BE2C (cell line): Measurements from ENCODE around the gene THSD4.

Source experiments
- DNase-seq: peaks from one replicate; pipeline ENCODE4 v3.0.0-alpha.2; 2020
- H3K27me3 ChIP-seq: fragments of 250-450 bp; sonication (Bioruptor Pico); 2 replicates; pipeline ENCODE4 v1.5.1; 2020; ENCODE audit warnings: mild to moderate bottlenecking
- H3K36me3 ChIP-seq: fragments of 250-450 bp; sonication (Bioruptor Pico); 2 replicates; pipeline ENCODE4 v1.5.1; 2020; ENCODE audit warnings: mild to moderate bottlenecking
- H3K4me1 ChIP-seq: fragments of 250-450 bp; sonication (Bioruptor Pico); 2 replicates; pipeline ENCODE4 v1.5.1; 2020
- H3K4me3 ChIP-seq: 2 replicates; pipeline ENCODE4 v1.5.1; 2011; ENCODE audit warnings: low read depth, low read length
- H3K9me3 ChIP-seq: fragments of 250-450 bp; sonication (Bioruptor Pico); 2 replicates; pipeline ENCODE4 v1.5.1; 2020
- TF ChIP-seq, protein P1 (sequence below): IDR thresholded peaks from 2 replicates; pipeline ENCODE4 v1.5.1; 2012; ENCODE audit warnings: mild to moderate bottlenecking, low read depth, low read length

Gene THSD4

GRCh38 chr15:71735385-71735757, 620.1 kb downstream of the THSD4 start:
- DNase-seq, result no peak
- no peak overlapping the region for H3K4me3 ChIP-seq
- H3K9me3 ChIP-seq, result no peaks in the 10 kb centered on the region
- H3K4me1 ChIP-seq, result no peaks in the 10 kb centered on the region
- H3K27me3 ChIP-seq, result peaks cover 9% of the 10 kb centered on the region; the same call in 1 of the 2 replicates
- no peaks in the 10 kb centered on the region for H3K36me3 ChIP-seq
- TF ChIP-seq, protein P1, sequence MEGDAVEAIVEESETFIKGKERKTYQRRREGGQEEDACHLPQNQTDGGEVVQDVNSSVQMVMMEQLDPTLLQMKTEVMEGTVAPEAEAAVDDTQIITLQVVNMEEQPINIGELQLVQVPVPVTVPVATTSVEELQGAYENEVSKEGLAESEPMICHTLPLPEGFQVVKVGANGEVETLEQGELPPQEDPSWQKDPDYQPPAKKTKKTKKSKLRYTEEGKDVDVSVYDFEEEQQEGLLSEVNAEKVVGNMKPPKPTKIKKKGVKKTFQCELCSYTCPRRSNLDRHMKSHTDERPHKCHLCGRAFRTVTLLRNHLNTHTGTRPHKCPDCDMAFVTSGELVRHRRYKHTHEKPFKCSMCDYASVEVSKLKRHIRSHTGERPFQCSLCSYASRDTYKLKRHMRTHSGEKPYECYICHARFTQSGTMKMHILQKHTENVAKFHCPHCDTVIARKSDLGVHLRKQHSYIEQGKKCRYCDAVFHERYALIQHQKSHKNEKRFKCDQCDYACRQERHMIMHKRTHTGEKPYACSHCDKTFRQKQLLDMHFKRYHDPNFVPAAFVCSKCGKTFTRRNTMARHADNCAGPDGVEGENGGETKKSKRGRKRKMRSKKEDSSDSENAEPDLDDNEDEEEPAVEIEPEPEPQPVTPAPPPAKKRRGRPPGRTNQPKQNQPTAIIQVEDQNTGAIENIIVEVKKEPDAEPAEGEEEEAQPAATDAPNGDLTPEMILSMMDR, result no peak

- TF ChIP-seq, protein P1, result no peak
- H3K27me3 ChIP-seq, result peaks cover 9% of the 10 kb centered on the region; the same call in 1 of the 2 replicates
Measured at GRCh38 chr15:71736286-71736947, 621.1 kb downstream of the THSD4 start.

GRCh38 chr15:71737761-71738160, 622.5 kb downstream of the THSD4 start:
- H3K4me3 ChIP-seq, result no peak overlapping the region
- DNase-seq, result no peak
- H3K27me3 ChIP-seq, result peaks cover 9% of the 10 kb centered on the region
- no peaks in the 10 kb centered on the region for H3K36me3 ChIP-seq
- H3K4me1 ChIP-seq, result no peaks in the 10 kb centered on the region
- TF ChIP-seq, protein P1, result no peak
- H3K9me3 ChIP-seq, result no peaks in the 10 kb centered on the region

More at GRCh38 chr15:71736286-71736947, 621.1 kb downstream of the THSD4 start:
- H3K4me3 ChIP-seq, result no peak overlapping the region
- H3K9me3 ChIP-seq, result no peaks in the 10 kb centered on the region
- no peaks in the 10 kb centered on the region for H3K4me1 ChIP-seq
- DNase-seq, result no peak
- H3K36me3 ChIP-seq, result no peaks in the 10 kb centered on the region

- H3K4me3 ChIP-seq, result no peak overlapping the region
- TF ChIP-seq, protein P1, result no peak
- no peaks in the 10 kb centered on the region for H3K36me3 ChIP-seq
Measured at GRCh38 chr15:71739355-71739754, 624.1 kb downstream of the THSD4 start.

GRCh38 chr15:71742964-71743363, 627.7 kb downstream of the THSD4 start:
- no peaks in the 10 kb centered on the region; the same call in 1 of the 2 replicates for H3K4me1 ChIP-seq
- no peaks in the 10 kb centered on the region for H3K36me3 ChIP-seq
- H3K4me3 ChIP-seq, result no peak overlapping the region
- no peaks in the 10 kb centered on the region for H3K9me3 ChIP-seq
- TF ChIP-seq, protein P1, result no peak
- no peak for DNase-seq
- H3K27me3 ChIP-seq, result no peaks in the 10 kb centered on the region; the same call in 1 of the 2 replicates

More at GRCh38 chr15:71739355-71739754, 624.1 kb downstream of the THSD4 start:
- Histone ChIP-seq H3K27me3 (peaks cover 9% of the 10 kb centered on the region), H3K4me1 (no peaks in the 10 kb centered on the region; the same call in 1 of the 2 replicates), H3K9me3 (no peaks in the 10 kb centered on the region)
- DNase-seq, result no peak

- H3K9me3 ChIP-seq, result no peaks in the 10 kb centered on the region
- H3K4me3 ChIP-seq, result no peak overlapping the region
- TF ChIP-seq, protein P1, result peak; percentile 74
- no peaks in the 10 kb centered on the region; the same call in 1 of the 2 replicates for H3K27me3 ChIP-seq
- peak; percentile 70 for DNase-seq
- H3K36me3 ChIP-seq, result no peaks in the 10 kb centered on the region
- no peaks in the 10 kb centered on the region; the same call in 1 of the 2 replicates for H3K4me1 ChIP-seq
Measured at GRCh38 chr15:71743861-71744382, 628.7 kb downstream of the THSD4 start.
